Measurements from ENCODE around the gene FNIP2.

The FNIP2 gene

DNA sequence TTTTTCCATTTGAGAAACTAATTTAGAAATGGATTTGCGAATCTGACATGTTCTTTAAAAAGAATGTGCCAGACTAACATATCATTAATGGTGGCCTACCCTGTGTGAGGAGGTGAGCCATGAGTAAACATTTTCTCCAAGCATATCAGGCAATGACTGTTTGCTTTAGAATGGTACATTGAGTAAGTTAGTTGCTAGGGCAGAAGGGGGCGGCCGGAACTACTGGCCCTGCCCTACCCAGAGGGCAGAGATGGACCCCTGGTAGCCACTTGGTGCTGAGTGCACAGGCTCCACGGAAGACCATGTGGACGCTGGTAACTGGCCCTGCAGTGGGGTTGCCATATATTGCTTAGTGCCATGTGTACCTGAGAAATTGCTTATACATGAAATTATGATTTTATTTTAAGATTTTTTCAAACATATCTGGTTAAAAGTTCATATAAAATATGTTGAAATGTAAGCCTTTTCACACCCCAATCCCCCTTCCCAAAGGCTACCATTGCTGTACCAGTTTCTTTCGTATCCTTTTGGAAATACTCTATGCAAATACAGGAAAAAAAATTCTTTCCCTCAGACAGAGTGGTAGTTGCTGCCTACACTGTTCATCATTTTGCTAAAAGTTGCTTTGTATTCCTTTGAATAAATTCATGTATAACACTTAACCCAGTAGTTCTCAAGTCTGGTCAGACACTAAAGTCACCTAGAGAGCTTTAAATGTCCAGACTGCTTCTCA is 8.8 kb downstream of the FNIP2 start:
- H3K9ac ChIP-seq, result no peak overlapping the region
- TF ChIP-seq Cebpa-rat (IDR thresholded peaks at IDR 0.05), result no peak

GRCh38 chr4:158778156-158778711 is 9.4 kb downstream of the FNIP2 start:
- Histone ChIP-seq H3K36me3 (no peaks in the 10 kb centered on the region), H3K27me3 (no peaks in the 10 kb centered on the region), H3K4me1 (peaks cover 17% of the 10 kb centered on the region), H3K9me3 (no peaks in the 10 kb centered on the region), H4K20me1 (peaks cover 13% of the 10 kb centered on the region), H3K9ac (no peak overlapping the region), H3K4me3 (no peak overlapping the region), H3K4me2 (peak overlapping the region; percentile 71), H3K27ac (peak overlapping the region; percentile 31; the same call in 1 of the 2 replicates)
- TF ChIP-seq Cebpa-rat (IDR thresholded peaks at IDR 0.05), result no peak

More for the DNA sequence above, 8.8 kb downstream of the FNIP2 start:
- peak overlapping the region; percentile 31; the same call in 1 of the 2 replicates for H3K27ac ChIP-seq
- no peaks in the 10 kb centered on the region for H3K27me3 ChIP-seq
- no peaks in the 10 kb centered on the region for H3K36me3 ChIP-seq
- peaks cover 17% of the 10 kb centered on the region for H3K4me1 ChIP-seq
- H4K20me1 ChIP-seq, result peaks cover 13% of the 10 kb centered on the region
- peak overlapping the region; percentile 71 for H3K4me2 ChIP-seq
- no peaks in the 10 kb centered on the region for H3K9me3 ChIP-seq
- H3K4me3 ChIP-seq, result no peak overlapping the region

- Histone ChIP-seq H3K4me3 (no peak overlapping the region), H3K4me1 (peaks cover 17% of the 10 kb centered on the region), H4K20me1 (peaks cover 15% of the 10 kb centered on the region), H3K36me3 (no peaks in the 10 kb centered on the region), H3K4me2 (peak overlapping the region; percentile 71; the same call in 1 of the 2 replicates), H3K27ac (no peak overlapping the region), H3K9ac (no peak overlapping the region), H3K27me3 (no peaks in the 10 kb centered on the region), H3K9me3 (no peaks in the 10 kb centered on the region)
- no peak for TF ChIP-seq Cebpa-rat (IDR thresholded peaks at IDR 0.05)
Observed at GRCh38 chr4:158778712-158779111, 9.9 kb downstream of the FNIP2 start.

- Histone ChIP-seq H3K9me3 (no peaks in the 10 kb centered on the region), H4K20me1 (peaks cover 11% of the 10 kb centered on the region), H3K4me3 (no peak overlapping the region), H3K4me2 (no peak overlapping the region), H3K27ac (no peak overlapping the region), H3K36me3 (no peaks in the 10 kb centered on the region), H3K4me1 (peaks cover 17% of the 10 kb centered on the region), H3K27me3 (no peaks in the 10 kb centered on the region), H3K9ac (no peak overlapping the region)
- no peak for TF ChIP-seq Cebpa-rat (IDR thresholded peaks at IDR 0.05)
Observed at GRCh38 chr4:158781963-158782362, 13.1 kb downstream of the FNIP2 start.

GRCh38 chr4:158782551-158783360 is 13.9 kb downstream of the FNIP2 start:
- Histone ChIP-seq H3K9ac (no peak overlapping the region), H3K27ac (no peak overlapping the region), H3K4me2 (no peak overlapping the region), H3K4me1 (peaks cover 12% of the 10 kb centered on the region), H3K27me3 (no peaks in the 10 kb centered on the region), H4K20me1 (peaks cover 12% of the 10 kb centered on the region), H3K36me3 (no peaks in the 10 kb centered on the region), H3K9me3 (no peaks in the 10 kb centered on the region), H3K4me3 (no peak overlapping the region)
- TF ChIP-seq Cebpa-rat (IDR thresholded peaks at IDR 0.05), result no peak

- TF ChIP-seq Cebpa-rat (IDR thresholded peaks at IDR 0.05), result no peak
- Histone ChIP-seq H3K4me3 (no peak overlapping the region), H3K4me2 (no peak overlapping the region), H4K20me1 (peaks cover 22% of the 10 kb centered on the region), H3K27me3 (no peaks in the 10 kb centered on the region), H3K9me3 (no peaks in the 10 kb centered on the region), H3K36me3 (no peaks in the 10 kb centered on the region), H3K9ac (no peak overlapping the region), H3K27ac (no peak overlapping the region), H3K4me1 (peaks cover 9% of the 10 kb centered on the region)
Observed at GRCh38 chr4:158783785-158784184, 15.0 kb downstream of the FNIP2 start.

DNA sequence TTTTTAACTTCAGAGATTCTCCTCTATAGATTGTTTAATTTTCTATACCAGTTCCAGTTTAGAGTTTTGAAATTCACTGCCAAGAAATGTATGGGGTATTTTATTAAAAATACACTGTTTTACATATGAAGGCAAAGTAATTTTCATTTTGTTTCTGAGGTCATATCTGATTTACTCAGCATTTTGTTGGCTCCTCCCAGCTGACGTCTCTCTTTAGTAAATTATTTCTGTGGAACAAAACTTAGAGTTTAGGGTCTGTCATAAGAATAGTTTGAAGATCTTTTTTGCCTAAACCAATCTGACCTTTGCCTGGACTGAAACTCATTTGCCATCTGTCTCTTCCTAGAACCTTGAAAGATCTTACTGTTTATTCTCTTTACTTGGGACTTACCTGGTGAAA is 16.9 kb downstream of the FNIP2 start:
- Histone ChIP-seq H3K4me3 (no peak overlapping the region), H3K4me2 (no peak overlapping the region), H3K9me3 (no peaks in the 10 kb centered on the region), H4K20me1 (peaks cover 23% of the 10 kb centered on the region), H3K9ac (no peak overlapping the region), H3K36me3 (no peaks in the 10 kb centered on the region), H3K4me1 (peaks cover 7% of the 10 kb centered on the region), H3K27ac (no peak overlapping the region), H3K27me3 (no peaks in the 10 kb centered on the region)
- no peak for TF ChIP-seq Cebpa-rat (IDR thresholded peaks at IDR 0.05)

DNA sequence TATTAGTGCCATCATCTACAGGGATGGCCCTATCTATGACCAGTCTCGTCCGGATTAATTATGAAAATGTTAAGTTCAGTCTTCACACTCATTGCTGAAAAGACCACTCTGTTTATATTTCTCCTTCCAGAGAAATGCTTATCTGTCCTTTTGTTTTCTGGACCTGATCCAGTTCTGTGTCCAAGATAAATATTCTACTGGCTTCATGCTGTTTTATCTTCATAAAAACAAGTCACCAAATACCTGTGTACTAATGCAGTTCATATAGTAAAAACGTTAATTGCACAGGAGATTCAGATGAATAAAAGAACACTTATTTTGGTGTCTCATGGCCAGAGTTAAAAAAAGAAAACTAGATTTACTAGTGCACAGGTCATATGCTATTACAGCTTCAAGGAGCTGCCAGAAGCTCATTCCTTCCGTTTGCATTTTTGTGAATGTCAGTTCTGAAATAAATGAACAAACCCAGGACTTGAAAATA is 17.3 kb downstream of the FNIP2 start:
- no peaks in the 10 kb centered on the region for H3K27me3 ChIP-seq
- no peak overlapping the region for H3K9ac ChIP-seq
- peaks cover 23% of the 10 kb centered on the region for H4K20me1 ChIP-seq
- H3K4me1 ChIP-seq, result peaks cover 7% of the 10 kb centered on the region
- no peaks in the 10 kb centered on the region for H3K9me3 ChIP-seq
- H3K27ac ChIP-seq, result no peak overlapping the region
- H3K36me3 ChIP-seq, result no peaks in the 10 kb centered on the region
- TF ChIP-seq Cebpa-rat (IDR thresholded peaks at IDR 0.05), result no peak
- no peak overlapping the region for H3K4me2 ChIP-seq
- H3K4me3 ChIP-seq, result no peak overlapping the region

GRCh38 chr4:158786955-158787354 is 18.1 kb downstream of the FNIP2 start:
- Histone ChIP-seq H3K36me3 (no peaks in the 10 kb centered on the region), H3K4me3 (no peak overlapping the region), H3K27me3 (no peaks in the 10 kb centered on the region), H3K4me2 (no peak overlapping the region), H3K4me1 (peaks cover 7% of the 10 kb centered on the region), H3K27ac (no peak overlapping the region), H3K9ac (no peak overlapping the region), H4K20me1 (peaks cover 23% of the 10 kb centered on the region), H3K9me3 (no peaks in the 10 kb centered on the region)
- TF ChIP-seq Cebpa-rat (IDR thresholded peaks at IDR 0.05), result no peak

All from BLaER1 (cell line).